ENCODE data around the gene SPAG9. TPM values are rescaled to one million over a fixed set of nuclear protein-coding genes. Genes with fewer than 3 reads are reported as not detected.

Gene SPAG9
- total and polyA plus RNA-seq, 2 donors (not counting 1 experiment from before 2014, with no cell fraction given): 8.6 to 64.1 TPM

DNA sequence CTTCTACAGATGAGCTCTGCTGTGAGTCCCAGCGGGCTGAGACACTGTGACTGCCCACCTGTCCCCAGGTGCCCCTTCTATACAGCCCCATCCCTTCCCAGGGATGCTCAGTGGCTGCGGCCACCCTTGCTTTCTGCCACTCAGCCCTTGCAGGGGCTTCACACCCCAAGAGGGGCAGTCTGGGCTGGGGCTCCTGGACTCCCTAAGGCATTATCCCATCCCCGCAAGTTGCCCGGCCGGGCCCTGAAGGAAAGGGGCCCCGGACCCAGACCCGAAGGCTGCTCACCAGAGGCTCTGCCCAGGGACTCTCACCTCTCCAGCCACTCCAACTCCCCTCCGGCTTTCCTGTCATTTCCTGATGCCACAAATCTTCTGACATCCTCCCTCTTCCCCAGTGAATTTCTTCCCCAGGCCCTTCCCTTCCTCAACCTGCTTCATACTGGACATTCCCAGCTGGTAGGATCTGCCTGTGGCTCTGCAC is 166.0 kb downstream of the SPAG9 start:
- Mint-ChIP-seq H3K27ac (no peak overlapping the region), H3K27me3 (peaks cover 6% of the 10 kb centered on the region), H3K4me1 (peaks cover 12% of the 10 kb centered on the region), H3K9me3 (ENCODE audit: insufficient read depth) (no peaks in the 10 kb centered on the region), H3K4me3 (no peak overlapping the region)
- Histone ChIP-seq H3K4me2 (replicated peaks; ENCODE audit: low read depth, low read length, poor library complexity, severe bottlenecking) (no peak overlapping the region), H4K20me1 (ENCODE audit: control insufficient read depth, insufficient read depth, low read length, poor library complexity, severe bottlenecking) (no peaks in the 10 kb centered on the region), H2AFZ (ENCODE audit: insufficient read depth, low read depth, low read length, poor library complexity, severe bottlenecking) (no peak overlapping the region), H3K4me1 (ENCODE audit: control insufficient read depth in 2 of 2, insufficient read depth in 2 of 2, low read length in 2 of 2) (peaks cover 10 to 18% of the 10 kb centered on the region in 2 donors), H3K27ac (ENCODE audit: low read length in 2 of 2) (no peak overlapping the region), H3K36me3 (replicated peaks in 1 of 2; ENCODE audit: control extremely low read depth in 1 of 2, control insufficient read depth in 1 of 2, extremely low read depth in 1 of 2, insufficient read depth in 2 of 2, low read length in 1 of 2) (no peaks in the 10 kb centered on the region), H3K27me3 (replicated peaks in 1 of 4; ENCODE audit: control extremely low read depth in 1 of 4, control insufficient read depth in 3 of 4, insufficient read depth in 4 of 4, low read length in 3 of 4) (peaks cover 0 to 7% (median 0%) of the 10 kb centered on the region in 4 experiments), H3K79me2 (ENCODE audit: control insufficient read depth, insufficient read depth, low read length) (no peaks in the 10 kb centered on the region), H3K4me3 (ENCODE audit: control extremely low read depth in 1 of 5, extremely low read depth in 1 of 5, insufficient read depth in 1 of 5, low read depth in 2 of 5, low read length in 4 of 5) (no peak overlapping the region), H3K9ac (ENCODE audit: low read length) (no peak overlapping the region), H3K9me3 (ENCODE audit: control extremely low read depth in 1 of 3, control insufficient read depth in 2 of 3, insufficient read depth in 1 of 3, low read length in 2 of 3) (no peaks in the 10 kb centered on the region)
- POLR2A ChIA-PET: interaction anchor here (1.1 to 1.5 kb wide), 2 partner anchors 101 to 103 kb away, joined by 3 read pairs; no protein-coding TSS in a partner anchor
- no peak for TF ChIP-seq EZH2 (IDR thresholded peaks at IDR 0.05; ENCODE audit: borderline replicate concordance, insufficient read depth, low read depth, low read length, poor library complexity, severe bottlenecking)
- TF ChIP-seq, protein P1, sequence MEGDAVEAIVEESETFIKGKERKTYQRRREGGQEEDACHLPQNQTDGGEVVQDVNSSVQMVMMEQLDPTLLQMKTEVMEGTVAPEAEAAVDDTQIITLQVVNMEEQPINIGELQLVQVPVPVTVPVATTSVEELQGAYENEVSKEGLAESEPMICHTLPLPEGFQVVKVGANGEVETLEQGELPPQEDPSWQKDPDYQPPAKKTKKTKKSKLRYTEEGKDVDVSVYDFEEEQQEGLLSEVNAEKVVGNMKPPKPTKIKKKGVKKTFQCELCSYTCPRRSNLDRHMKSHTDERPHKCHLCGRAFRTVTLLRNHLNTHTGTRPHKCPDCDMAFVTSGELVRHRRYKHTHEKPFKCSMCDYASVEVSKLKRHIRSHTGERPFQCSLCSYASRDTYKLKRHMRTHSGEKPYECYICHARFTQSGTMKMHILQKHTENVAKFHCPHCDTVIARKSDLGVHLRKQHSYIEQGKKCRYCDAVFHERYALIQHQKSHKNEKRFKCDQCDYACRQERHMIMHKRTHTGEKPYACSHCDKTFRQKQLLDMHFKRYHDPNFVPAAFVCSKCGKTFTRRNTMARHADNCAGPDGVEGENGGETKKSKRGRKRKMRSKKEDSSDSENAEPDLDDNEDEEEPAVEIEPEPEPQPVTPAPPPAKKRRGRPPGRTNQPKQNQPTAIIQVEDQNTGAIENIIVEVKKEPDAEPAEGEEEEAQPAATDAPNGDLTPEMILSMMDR (IDR thresholded peaks at IDR 0.05): no peak
- CTCF ChIA-PET: interaction anchor here (1.1 to 13.9 kb wide), 3 partner anchors 10 to 170 kb away, joined by 3 to 400 read pairs (median 3); no protein-coding TSS in a partner anchor
- 88% methylated on average over 8 of the region's 8 CpGs for WGBS (ENCODE audit: insufficient coverage)
- DNase-seq: no peak
- ATAC-seq (ENCODE audit: low read depth): no peak
- intact Hi-C loops (cut with micrococcal nuclease): no loop called here

DNA sequence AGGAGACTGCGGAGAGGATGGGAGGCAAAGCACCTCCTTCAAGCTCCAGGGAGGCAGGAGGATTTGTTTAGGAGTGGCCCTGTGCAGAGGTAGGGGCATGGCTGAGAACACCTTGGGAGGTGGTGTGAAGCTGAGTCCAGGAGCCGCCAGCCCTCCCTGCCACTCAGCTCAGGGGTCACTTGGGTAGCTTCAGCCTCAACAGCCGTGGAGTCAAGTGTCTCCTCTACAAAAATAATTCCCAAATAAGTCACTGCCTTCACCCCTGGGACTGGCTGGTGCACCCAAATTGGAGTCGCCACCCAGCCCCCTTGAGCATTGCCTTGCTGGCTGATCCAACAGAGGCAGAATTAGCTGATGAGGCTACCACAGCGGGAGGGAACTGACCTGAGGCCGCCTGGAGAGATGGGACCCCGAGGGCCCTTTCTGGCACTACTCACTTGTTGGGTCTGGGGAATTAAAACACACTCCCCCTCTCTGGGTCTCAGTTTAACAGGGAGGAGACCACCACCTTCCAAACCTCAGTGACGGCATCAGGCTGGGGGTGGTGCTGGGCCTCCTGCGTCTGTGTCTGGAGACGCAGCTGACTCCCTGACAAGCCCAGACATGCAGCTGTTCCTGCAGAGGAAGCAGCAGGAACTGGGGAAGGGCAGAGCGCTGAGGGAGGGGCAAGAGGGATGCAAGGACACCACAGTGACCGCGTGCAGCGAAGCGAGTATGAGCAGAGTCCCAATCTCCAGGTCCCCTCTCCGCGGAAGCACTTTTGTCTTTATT is 166.7 kb downstream of the SPAG9 start:
- CTCF ChIA-PET: interaction anchor here (0.7 to 13.9 kb wide), 5 partner anchors 88 to 169 kb away, joined by 3 to 400 read pairs (median 5); partner anchors contain the start of gene TOB1
- Histone ChIP-seq H3K9ac (ENCODE audit: low read length) (no peak overlapping the region), H3K36me3 (replicated peaks in 1 of 2; ENCODE audit: control extremely low read depth in 1 of 2, control insufficient read depth in 1 of 2, extremely low read depth in 1 of 2, insufficient read depth in 2 of 2, low read length in 1 of 2) (no peaks in the 10 kb centered on the region), H3K4me3 (ENCODE audit: control extremely low read depth in 1 of 5, extremely low read depth in 1 of 5, insufficient read depth in 1 of 5, low read depth in 2 of 5, low read length in 4 of 5) (no peak overlapping the region), H3K27me3 (replicated peaks in 1 of 4; ENCODE audit: control extremely low read depth in 1 of 4, control insufficient read depth in 3 of 4, insufficient read depth in 4 of 4, low read length in 3 of 4) (peaks cover 0 to 7% (median 0%) of the 10 kb centered on the region in 4 experiments), H3K27ac (ENCODE audit: low read length in 2 of 2) (no peak overlapping the region), H3K4me1 (ENCODE audit: control insufficient read depth in 2 of 2, insufficient read depth in 2 of 2, low read length in 2 of 2) (peaks cover 10 to 18% of the 10 kb centered on the region in 2 donors), H3K79me2 (ENCODE audit: control insufficient read depth, insufficient read depth, low read length) (no peaks in the 10 kb centered on the region), H2AFZ (ENCODE audit: insufficient read depth, low read depth, low read length, poor library complexity, severe bottlenecking) (no peak overlapping the region), H3K4me2 (replicated peaks; ENCODE audit: low read depth, low read length, poor library complexity, severe bottlenecking) (no peak overlapping the region), H4K20me1 (ENCODE audit: control insufficient read depth, insufficient read depth, low read length, poor library complexity, severe bottlenecking) (no peaks in the 10 kb centered on the region), H3K9me3 (ENCODE audit: control extremely low read depth in 1 of 3, control insufficient read depth in 2 of 3, insufficient read depth in 1 of 3, low read length in 2 of 3) (no peaks in the 10 kb centered on the region)
- no peak overlapping the region for H3K4me3 Mint-ChIP-seq
- H3K27me3 Mint-ChIP-seq: peaks cover 6% of the 10 kb centered on the region
- intact Hi-C loops (cut with micrococcal nuclease): no loop called here
- no peak overlapping the region for H3K27ac Mint-ChIP-seq
- no peaks in the 10 kb centered on the region for H3K9me3 Mint-ChIP-seq (ENCODE audit: insufficient read depth)
- ATAC-seq (ENCODE audit: low read depth) (no peak), DNase-seq (no peak)
- POLR2A ChIA-PET: interaction anchor here (1.1 kb wide), 1 partner anchor 100 kb away, joined by 3 read pairs; no protein-coding TSS in a partner anchor
- H3K4me1 Mint-ChIP-seq: peaks cover 12% of the 10 kb centered on the region
- WGBS (ENCODE audit: insufficient coverage): 70% methylated on average over 12 of the region's 17 CpGs
- TF ChIP-seq EZH2 (IDR thresholded peaks at IDR 0.05; ENCODE audit: borderline replicate concordance, insufficient read depth, low read depth, low read length, poor library complexity, severe bottlenecking): no peak
- TF ChIP-seq, protein P1 (IDR thresholded peaks at IDR 0.05): no peak

Data from B cell (primary cell).